Esophagus (tissue), 2 donors: ENCODE measurements around the gene LEKR1. TPM values are rescaled to one million over a fixed set of nuclear protein-coding genes. Genes with fewer than 3 reads are reported as not detected.

Experiments
- H3K27ac ChIP-seq, 2 donors: one replicate each; pipeline ENCODE4 v1.5.1; 2013; ENCODE audit warnings: low read depth in 2 of 2, mild to moderate bottlenecking in 2 of 2, inconsistent platforms in 1 of 2, low read length in 1 of 2, moderate library complexity in 1 of 2
- H3K27me3 ChIP-seq, 2 donors: one replicate each; pipeline ENCODE4 v1.6.1; 2013; ENCODE audit warnings: low read length in 2 of 2, control low read depth in 1 of 2, mild to moderate bottlenecking in 1 of 2; ENCODE audit not compliant: insufficient read depth in 2 of 2, control insufficient read depth in 1 of 2
- H3K36me3 ChIP-seq, 2 donors: one replicate each; pipeline ENCODE4 v1.6.1; 2013; ENCODE audit warnings: low read length in 1 of 2; ENCODE audit not compliant: control insufficient read depth in 2 of 2, insufficient read depth in 2 of 2
- H3K4me1 ChIP-seq, 2 donors: one replicate each; pipeline ENCODE4 v1.6.1; 2013; ENCODE audit warnings: low read length in 1 of 2; ENCODE audit not compliant: control insufficient read depth in 2 of 2, insufficient read depth in 2 of 2
- H3K4me3 ChIP-seq, 2 donors: one replicate each; pipeline ENCODE4 v1.5.1; 2013; ENCODE audit warnings: low read length in 2 of 2, mild to moderate bottlenecking in 2 of 2, low read depth in 1 of 2, moderate library complexity in 1 of 2
- H3K9me3 ChIP-seq, 2 donors: one replicate each; pipeline ENCODE4 v1.6.1; 2013; ENCODE audit warnings: mild to moderate bottlenecking in 2 of 2, low read depth in 1 of 2, low read length in 1 of 2, moderate library complexity in 1 of 2; ENCODE audit not compliant: control insufficient read depth in 2 of 2, insufficient read depth in 1 of 2
- WGBS, 2 donors: extraction: QIAGEN DNeasy Blood & Tissue Kit; methylation state at CpG; one replicate each; pipeline ENCODE4 v1.1.7; 2013; 5-methylcytosine and 5-hydroxymethylcytosine counted together
- polyA plus RNA-seq, 2 donors: library from polyadenylated mRNA; stranded (reverse); fragments of 200-250 nt; gene quantifications; one replicate each; pipeline ENCODE4 v1.2.3, GENCODE V29; 2013
- donor health status: healthy with polysubstance abuse.
- donor health status: Bipolar disorder and iron deficiency.

Gene LEKR1
- polyA plus RNA-seq, 2 donors = 0.21 to 0.33 TPM

GRCh38 chr3:156981005-156981404, 154.9 kb downstream of the LEKR1 start:
- Histone ChIP-seq H3K4me3 (no peak overlapping the region), H3K27ac (no peak overlapping the region), H3K4me1 (no peaks in the 10 kb centered on the region), H3K9me3 (no peaks in the 10 kb centered on the region), H3K36me3 (no peaks in the 10 kb centered on the region), H3K27me3 (no peaks in the 10 kb centered on the region)
- WGBS, 2 donors = 90 to 95% methylated on average over 3 of the region's 3 CpGs

- Histone ChIP-seq H3K4me3 (no peak overlapping the region), H3K9me3 (no peaks in the 10 kb centered on the region), H3K4me1 (no peaks in the 10 kb centered on the region), H3K27me3 (no peaks in the 10 kb centered on the region), H3K36me3 (no peaks in the 10 kb centered on the region), H3K27ac (no peak overlapping the region)
Measured at GRCh38 chr3:156983559-156983958, 157.4 kb downstream of the LEKR1 start.

GRCh38 chr3:156985711-156986110, 159.6 kb downstream of the LEKR1 start:
- Histone ChIP-seq H3K27me3 (no peaks in the 10 kb centered on the region), H3K4me3 (no peak overlapping the region), H3K27ac (no peak overlapping the region), H3K4me1 (no peaks in the 10 kb centered on the region), H3K36me3 (no peaks in the 10 kb centered on the region), H3K9me3 (no peaks in the 10 kb centered on the region)
- 74 to 82% methylated on average over 5 of the region's 5 CpGs for WGBS, 2 donors

DNA sequence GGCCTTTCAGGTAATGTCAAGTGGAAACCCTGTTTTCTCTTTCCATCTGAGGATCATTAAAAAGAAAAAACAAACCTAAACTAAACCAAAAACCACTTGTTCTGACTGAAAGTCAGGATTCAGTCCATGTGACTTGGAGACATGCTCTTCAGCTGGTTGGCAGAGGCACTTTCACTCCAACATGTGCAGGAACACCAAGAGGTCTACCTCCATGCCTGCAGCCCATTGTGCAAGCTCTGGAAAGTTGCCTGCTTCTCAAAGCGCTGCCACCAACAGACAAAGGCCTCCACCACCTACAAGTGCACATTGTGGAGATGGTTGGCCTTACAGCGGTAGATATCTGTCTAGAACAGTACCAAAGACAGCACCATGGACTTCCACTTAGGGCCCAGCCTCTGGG, 161.8 kb downstream of the LEKR1 start:
- H3K27ac ChIP-seq = no peak overlapping the region
- no peaks in the 10 kb centered on the region for H3K27me3 ChIP-seq
- 91 to 96% methylated on average over 2 of the region's 2 CpGs for WGBS, 2 donors
- H3K9me3 ChIP-seq = no peaks in the 10 kb centered on the region
- no peak overlapping the region for H3K4me3 ChIP-seq
- no peaks in the 10 kb centered on the region for H3K4me1 ChIP-seq
- H3K36me3 ChIP-seq = no peaks in the 10 kb centered on the region

- Histone ChIP-seq H3K4me3 (no peak overlapping the region), H3K9me3 (no peaks in the 10 kb centered on the region), H3K27me3 (no peaks in the 10 kb centered on the region), H3K27ac (no peak overlapping the region), H3K4me1 (no peaks in the 10 kb centered on the region), H3K36me3 (no peaks in the 10 kb centered on the region)
Measured at GRCh38 chr3:156997351-156997750, 171.2 kb downstream of the LEKR1 start.

GRCh38 chr3:157001221-157001957, 175.2 kb downstream of the LEKR1 start:
- Histone ChIP-seq H3K27me3 (no peaks in the 10 kb centered on the region), H3K9me3 (no peaks in the 10 kb centered on the region), H3K4me3 (no peak overlapping the region), H3K4me1 (no peaks in the 10 kb centered on the region), H3K27ac (no peak overlapping the region), H3K36me3 (no peaks in the 10 kb centered on the region)
- WGBS, 2 donors = 64 to 67% methylated on average over 2 of the region's 2 CpGs

DNA sequence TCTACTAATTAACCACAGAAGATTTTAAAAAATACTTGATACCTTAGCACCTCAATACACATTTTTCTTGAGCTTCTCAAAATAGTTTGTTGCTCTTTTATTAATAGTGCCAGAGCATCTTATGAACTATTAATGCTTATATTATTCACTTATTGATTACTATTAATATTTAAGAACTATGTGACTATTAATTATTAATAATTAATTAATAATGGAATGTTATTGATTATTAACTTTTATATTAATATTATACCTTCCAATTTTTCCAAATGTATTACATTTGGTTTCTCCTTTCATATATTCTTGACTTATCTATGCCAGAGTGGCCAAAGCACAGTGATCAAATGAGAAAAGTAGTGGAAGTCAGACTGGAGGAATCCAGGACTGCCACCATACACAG, 195.5 kb downstream of the LEKR1 start:
- Histone ChIP-seq H3K27ac (no peak overlapping the region), H3K36me3 (no peaks in the 10 kb centered on the region), H3K27me3 (no peaks in the 10 kb centered on the region), H3K4me3 (no peak overlapping the region), H3K9me3 (no peaks in the 10 kb centered on the region), H3K4me1 (no peaks in the 10 kb centered on the region)

DNA sequence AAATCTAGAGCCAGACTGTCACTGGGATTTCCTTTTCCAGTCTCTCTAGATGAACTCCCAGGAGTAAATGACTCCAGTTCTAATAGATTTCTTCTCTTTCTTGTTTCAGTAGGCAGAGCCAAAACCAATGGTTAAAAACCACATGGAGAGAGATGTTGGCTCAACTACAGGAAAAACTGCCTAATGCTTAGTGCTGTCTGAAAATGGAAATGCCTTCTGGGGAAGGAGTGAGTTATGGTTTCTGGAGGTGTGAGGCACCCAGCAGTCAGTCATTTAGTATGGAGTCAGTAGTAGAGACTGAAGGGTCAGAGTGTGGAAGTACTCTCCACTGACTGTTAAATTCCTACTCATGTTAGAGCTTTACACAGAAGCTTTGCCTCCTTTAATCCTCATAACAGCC, 197.1 kb downstream of the LEKR1 start:
- Histone ChIP-seq H3K4me3 (no peak overlapping the region), H3K4me1 (no peaks in the 10 kb centered on the region), H3K27ac (no peak overlapping the region), H3K27me3 (no peaks in the 10 kb centered on the region), H3K36me3 (no peaks in the 10 kb centered on the region), H3K9me3 (no peaks in the 10 kb centered on the region)

DNA sequence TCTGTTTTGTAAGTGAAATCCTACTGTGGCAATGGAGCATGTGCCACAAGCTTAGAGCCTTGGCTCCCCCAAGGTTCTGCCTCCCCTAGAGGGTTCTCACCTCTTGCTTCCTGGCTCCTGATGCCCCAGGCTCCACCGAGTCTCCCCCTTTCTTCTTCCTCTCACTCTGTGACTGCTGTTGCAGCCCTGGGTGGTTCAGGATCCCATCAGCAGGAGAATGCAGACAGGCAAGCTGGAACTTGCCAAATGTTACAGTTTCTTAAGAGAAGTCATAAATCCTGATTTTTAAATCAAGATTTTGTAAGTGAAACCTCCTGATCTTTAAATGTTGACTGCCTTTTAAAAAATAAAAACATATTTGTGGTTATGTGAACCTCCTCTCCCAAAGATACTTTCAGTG, 199.9 kb downstream of the LEKR1 start:
- Histone ChIP-seq H3K4me3 (no peak overlapping the region), H3K4me1 (no peaks in the 10 kb centered on the region), H3K27ac (no peak overlapping the region), H3K9me3 (peaks cover 0 to 2% of the 10 kb centered on the region in 2 donors), H3K27me3 (no peaks in the 10 kb centered on the region), H3K36me3 (no peaks in the 10 kb centered on the region)
- WGBS, 2 donors = 36 to 50% methylated on average over 1 of the region's 1 CpG

DNA sequence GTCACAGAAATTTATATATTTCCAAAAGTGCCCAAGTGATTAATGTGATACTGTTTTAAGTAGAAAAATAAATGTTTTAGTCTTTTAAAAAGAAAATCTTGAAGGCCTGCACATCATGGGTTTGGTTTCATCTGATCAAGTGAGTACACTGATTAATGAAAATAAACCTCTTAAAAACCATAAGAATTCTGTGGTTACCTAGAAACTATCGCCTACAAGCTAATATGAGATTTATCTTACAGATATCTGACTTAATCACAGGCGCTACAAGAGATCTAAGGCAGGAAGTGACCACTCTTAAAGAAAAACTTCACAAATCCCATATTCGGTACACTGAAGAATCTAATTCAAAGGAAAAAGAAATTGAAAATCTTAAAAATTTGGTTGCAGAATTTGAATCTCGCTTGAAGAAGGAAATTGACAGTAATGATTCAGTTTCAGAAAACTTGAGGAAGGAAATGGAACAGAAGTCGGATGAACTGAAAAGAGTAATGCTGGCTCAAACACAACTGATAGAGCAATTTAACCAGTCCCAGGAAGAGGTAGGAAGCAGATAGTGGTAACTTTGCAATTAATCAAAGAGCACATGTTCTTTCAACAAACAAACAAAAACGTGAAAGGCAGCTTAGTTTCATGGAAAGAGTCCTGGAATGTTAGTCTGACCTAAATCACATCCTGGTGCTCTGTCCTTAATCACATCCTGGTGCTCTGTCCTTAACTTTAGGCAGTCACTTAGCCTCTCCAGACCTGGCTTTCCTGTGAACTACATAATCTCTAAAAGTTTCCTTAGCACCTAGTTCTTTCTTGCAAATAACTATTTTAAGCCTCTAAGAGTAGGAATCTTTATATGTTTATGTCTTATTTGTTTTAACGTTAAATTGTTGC, 201.9 kb downstream of the LEKR1 start:
- Histone ChIP-seq H3K4me1 (no peaks in the 10 kb centered on the region), H3K27me3 (no peaks in the 10 kb centered on the region), H3K36me3 (no peaks in the 10 kb centered on the region), H3K9me3 (peaks cover 0 to 2% of the 10 kb centered on the region in 2 donors), H3K4me3 (no peak overlapping the region), H3K27ac (no peak overlapping the region)
- 68 to 70% methylated on average over 7 of the region's 7 CpGs for WGBS, 2 donors
